Measurements from ENCODE around the gene NPIPB13. TPM values are rescaled to one million over a fixed set of nuclear protein-coding genes. Genes with fewer than 3 reads are reported as not detected.
"Not testable (repeated sequence)": the region's sequence is repeated elsewhere in the genome, so short reads cannot be mapped to it uniquely, and the experiment has no call there.

Gene NPIPB13
- total and polyA plus RNA-seq, 9 of the 15 experiments (the other 6 are each of a cell fraction or from before 2014, with no cell fraction given): 0.31 to 10.1 (median 3.1) TPM

- BruUV-seq (replicated peaks); H3K9ac ChIP-seq (ENCODE audit: insufficient read depth in 1 of 2, low read depth in 2 of 2, low read length in 2 of 2); H3K4me1 ChIP-seq (replicated peaks in 1 of 2; ENCODE audit: control insufficient read depth in 2 of 2, insufficient read depth in 2 of 2, low read length in 2 of 2); intact Hi-C loops (cut with micrococcal nuclease); DNase-seq (ENCODE audit: extremely low read depth in 1 of 4, low spot score in 3 of 4); H3K79me2 ChIP-seq (ENCODE audit: control insufficient read depth, insufficient read depth, low read length); ATAC-seq; H3K4me2 ChIP-seq (ENCODE audit: insufficient read depth, low read length); H3K36me3 ChIP-seq (ENCODE audit: control insufficient read depth, insufficient read depth, low read length); H3K27ac ChIP-seq (ENCODE audit: extremely low read depth, low read depth, low read length); H2AFZ ChIP-seq (ENCODE audit: low read depth, low read length); H3K27me3 ChIP-seq (ENCODE audit: control insufficient read depth in 2 of 2, insufficient read depth in 2 of 2, low read length in 2 of 2); FAIRE-seq; H4K20me1 ChIP-seq (replicated peaks; ENCODE audit: control insufficient read depth, insufficient read depth, low read length); H3K9me1 ChIP-seq (ENCODE audit: control insufficient read depth, insufficient read depth, low read length); CTCF ChIA-PET (ENCODE audit: low intra/inter-chr PET ratio); H3K9me3 ChIP-seq (replicated peaks; ENCODE audit: control insufficient read depth, insufficient read depth, low read depth, low read length); H3K4me3 ChIP-seq; POLR2A ChIA-PET; TF ChIP-seq JUND (tag; IDR thresholded peaks at IDR 0.05; ENCODE audit: borderline replicate concordance, low read depth, low read length): not testable (repeated sequence)
- in situ Hi-C loops (cut with MboI): loop anchor here (25.0 kb wide), 1 partner anchor 841 kb away; no protein-coding TSS in a partner anchor
- 0 out of 2 replicates have a peak, but pooled peaks have one; percentile 16 for TF ChIP-seq JUND (IDR thresholded peaks at IDR 0.05; ENCODE audit: borderline replicate concordance, low read depth, low read length)
- TF ChIP-seq VEZF1 (CRISPR knock-in tag; IDR thresholded peaks at IDR 0.05): peak; percentile 46
- TF ChIP-seq CREM (IDR thresholded peaks at IDR 0.05; ENCODE audit: low read depth): peak; percentile 44; the same call in 1 of the 2 replicates
- TF ChIP-seq FOSL1 (tag; conservative IDR thresholded peaks at IDR 0.05): peak; percentile 37; the same call in 1 of the 2 replicates
- no CpG with 5 or more reads among the region's 3 CpGs for WGBS (ENCODE audit: insufficient coverage, low coverage, missing lambda C conversion rate)
Measured at GRCh38 chr16:30278523-30278922, 30.2 kb upstream of the NPIPB13 start.

DNA sequence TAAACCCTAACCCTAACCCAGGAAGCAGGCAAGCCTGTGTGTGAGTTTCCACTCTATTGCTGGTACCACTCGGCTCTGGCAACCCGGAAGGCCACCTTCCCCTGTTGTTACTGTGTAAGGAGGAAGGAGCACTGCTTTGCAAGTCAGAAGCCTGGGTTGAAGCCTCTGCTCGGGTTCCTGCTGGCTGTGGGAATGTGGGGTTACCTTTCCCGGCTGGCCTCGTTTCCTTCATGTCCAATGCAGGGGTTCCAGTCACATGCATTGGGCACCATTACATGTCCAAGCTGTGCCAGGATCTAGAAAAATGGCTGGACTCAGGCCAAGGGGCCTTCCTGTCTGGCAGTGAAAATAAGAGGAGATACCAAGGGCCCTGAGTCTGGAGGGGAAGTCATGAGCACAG, 31.2 kb downstream of the NPIPB13 start:
- H3K9me3 ChIP-seq (replicated peaks; ENCODE audit: control insufficient read depth, insufficient read depth, low read depth, low read length); H3K27me3 ChIP-seq (ENCODE audit: control insufficient read depth in 2 of 2, insufficient read depth in 2 of 2, low read length in 2 of 2); POLR2A ChIA-PET; H3K9me1 ChIP-seq (ENCODE audit: control insufficient read depth, insufficient read depth, low read length); BruUV-seq (replicated peaks); DNase-seq (ENCODE audit: extremely low read depth in 1 of 4, low spot score in 3 of 4); FAIRE-seq; CTCF ChIA-PET (ENCODE audit: low intra/inter-chr PET ratio); H3K9ac ChIP-seq (ENCODE audit: insufficient read depth in 1 of 2, low read depth in 2 of 2, low read length in 2 of 2); H3K4me2 ChIP-seq (ENCODE audit: insufficient read depth, low read length); ATAC-seq; intact Hi-C loops (cut with micrococcal nuclease); H3K4me3 ChIP-seq; H3K27ac ChIP-seq (ENCODE audit: extremely low read depth, low read depth, low read length); H2AFZ ChIP-seq (ENCODE audit: low read depth, low read length); H4K20me1 ChIP-seq (replicated peaks; ENCODE audit: control insufficient read depth, insufficient read depth, low read length); H3K4me1 ChIP-seq (replicated peaks in 1 of 2; ENCODE audit: control insufficient read depth in 2 of 2, insufficient read depth in 2 of 2, low read length in 2 of 2); H3K79me2 ChIP-seq (ENCODE audit: control insufficient read depth, insufficient read depth, low read length); H3K36me3 ChIP-seq (ENCODE audit: control insufficient read depth, insufficient read depth, low read length): not testable (repeated sequence)
- in situ Hi-C loops (cut with MboI): loop anchor here (25.0 kb wide), 4 partner anchors 420 to 1730 kb away; partner anchors contain the start of genes APOBR, CLN3, LAT and SULT1A1
- 13% methylated on average over 3 of the region's 5 CpGs for WGBS (ENCODE audit: insufficient coverage, low coverage, missing lambda C conversion rate)

- ATAC-seq; POLR2A ChIA-PET; BruUV-seq (replicated peaks); H3K4me1 ChIP-seq (replicated peaks in 1 of 2; ENCODE audit: control insufficient read depth in 2 of 2, insufficient read depth in 2 of 2, low read length in 2 of 2); H4K20me1 ChIP-seq (replicated peaks; ENCODE audit: control insufficient read depth, insufficient read depth, low read length); H3K27ac ChIP-seq (ENCODE audit: extremely low read depth, low read depth, low read length); H3K36me3 ChIP-seq (ENCODE audit: control insufficient read depth, insufficient read depth, low read length); H3K9me3 ChIP-seq (replicated peaks; ENCODE audit: control insufficient read depth, insufficient read depth, low read depth, low read length); DNase-seq (ENCODE audit: extremely low read depth in 1 of 4, low spot score in 3 of 4); H3K27me3 ChIP-seq (ENCODE audit: control insufficient read depth in 2 of 2, insufficient read depth in 2 of 2, low read length in 2 of 2); H3K4me2 ChIP-seq (ENCODE audit: insufficient read depth, low read length); H3K4me3 ChIP-seq; FAIRE-seq; intact Hi-C loops (cut with micrococcal nuclease); CTCF ChIA-PET (ENCODE audit: low intra/inter-chr PET ratio); H3K79me2 ChIP-seq (ENCODE audit: control insufficient read depth, insufficient read depth, low read length); H3K9ac ChIP-seq (ENCODE audit: insufficient read depth in 1 of 2, low read depth in 2 of 2, low read length in 2 of 2); H2AFZ ChIP-seq (ENCODE audit: low read depth, low read length); H3K9me1 ChIP-seq (ENCODE audit: control insufficient read depth, insufficient read depth, low read length): not testable (repeated sequence)
- WGBS (ENCODE audit: insufficient coverage, low coverage, missing lambda C conversion rate): no CpG with 5 or more reads among the region's 4 CpGs
- in situ Hi-C loops (cut with MboI): loop anchor here (25.0 kb wide), 4 partner anchors 426 to 1724 kb away; partner anchors contain the start of genes APOBR, CLN3, LAT and SULT1A1
Measured at GRCh38 chr16:30211414-30211813, 36.9 kb downstream of the NPIPB13 start.

Data from K562 (cell line).